HCT116 (cell line): ENCODE measurements around the gene KIF5A. TPM values are rescaled to one million over a fixed set of nuclear protein-coding genes. Genes with fewer than 3 reads are reported as not detected.

Source experiments
- ATAC-seq: fragments of 200-7000 bp; cut with Tn5 transposase; 2 replicates; pipeline ENCODE4 v1.9.1; 2020; ENCODE audit warnings: mild to moderate bottlenecking, moderate library complexity
- BruUV-seq: library from RNA; stranded (reverse); fragments of 400-500 nt; replicated peaks from 2 replicates; lab custom pipeline; 2021; lab: Mats Ljungman, UMichigan
- CTCF ChIA-PET: fragments of 300-600 bp; sonication (Branson Sonifier 250); formaldehyde crosslinking; loops from one replicate; lab custom pipeline; 2021; ENCODE audit warnings: antibody characterized with exemption; lab: Charles Lee
- POLR2A ChIA-PET: fragments of 300-600, 350-600 bp; sonication (Branson Sonifier 250); formaldehyde crosslinking; loops from one replicate; lab custom pipeline; 2021; ENCODE audit warnings: antibody characterized with exemption; lab: Charles Lee
- RAD21 ChIA-PET, 2 experiments: fragments of 300-600 bp; sonication (Branson Sonifier 250); formaldehyde crosslinking; loops; one replicate each; lab custom pipeline; 2023; ENCODE audit warnings: low total read pairs in 2 of 2; ENCODE audit not compliant: uncharacterized antibody in 2 of 2, unreplicated experiment in 2 of 2, low non-redundant PET in 1 of 2; lab: Charles Lee
- DNase-seq: peaks from one replicate; pipeline ENCODE4 v3.0.0-alpha.2; 2010; ENCODE audit warnings: low read depth, low spot score
- H2AFZ ChIP-seq: fragments of 200-600 bp; shearing (Covaris generic), sonication (generic); 2 replicates; pipeline ENCODE4 v1.6.1; 2017; ENCODE audit warnings: low read depth, mixed run types, mixed read lengths, antibody characterized with exemption, low read length; ENCODE audit not compliant: poor library complexity, severe bottlenecking
- H3K27ac ChIP-seq: 2 replicates; pipeline ENCODE4 v1.5.1; 2012; ENCODE audit warnings: low read depth, low read length
- H3K27me3 ChIP-seq: fragments of 200-600 bp; sonication (generic); 2 replicates; pipeline ENCODE4 v1.6.1; 2016; ENCODE audit warnings: mixed run types, low read length, mixed read lengths; ENCODE audit not compliant: insufficient read depth
- H3K36me3 ChIP-seq, 2 experiments: fragments of 200-500 bp in 1 of 2; fragments of 200-600 bp in 1 of 2; sonication (Bioruptor generic) in 1 of 2; sonication (generic) in 1 of 2; 2 replicates each; pipeline versions ENCODE4 v1.5.1 to v1.6.1; 2014 to 2016; ENCODE audit warnings: low read length in 2 of 2, inconsistent platforms in 1 of 2, mixed read lengths in 1 of 2, mixed run types in 1 of 2; ENCODE audit not compliant: insufficient read depth in 2 of 2, control insufficient read depth in 1 of 2
- H3K4me1 ChIP-seq, 2 experiments: fragments of 200-600 bp in 1 of 2; sonication (generic) in 1 of 2; 2 replicates each; pipeline versions ENCODE4 v1.5.1 to v1.6.1; 2012 to 2017; ENCODE audit warnings: low read length in 2 of 2, inconsistent platforms in 1 of 2, mild to moderate bottlenecking in 1 of 2, mixed read lengths in 1 of 2, mixed run types in 1 of 2, moderate library complexity in 1 of 2; ENCODE audit not compliant: insufficient read depth in 2 of 2, control insufficient read depth in 1 of 2
- H3K4me2 ChIP-seq: fragments of 200-600 bp; sonication (generic); 2 replicates; pipeline ENCODE4 v1.6.1; 2017; ENCODE audit warnings: mixed run types, low read length, mixed read lengths
- H3K4me3 ChIP-seq, 2 experiments: fragments of 200-600 bp in 1 of 2; sonication (generic) in 1 of 2; replicated peaks in 1 of 2; 2 replicates each; pipeline ENCODE4 v1.5.1; 2011 to 2016; ENCODE audit warnings: low read length in 2 of 2, control low read depth in 1 of 2, low read depth in 1 of 2, mild to moderate bottlenecking in 1 of 2, mixed read lengths in 1 of 2, mixed run types in 1 of 2
- H3K79me2 ChIP-seq: fragments of 200-600 bp; sonication (generic); 2 replicates; pipeline ENCODE4 v1.6.1; 2017; ENCODE audit warnings: mild to moderate bottlenecking, mixed run types, low read length, moderate library complexity, mixed read lengths; ENCODE audit not compliant: insufficient read depth
- H3K9ac ChIP-seq: fragments of 200-600 bp; sonication (generic); 2 replicates; pipeline ENCODE4 v1.6.1; 2016; ENCODE audit warnings: low read length, mixed read lengths
- H3K9me2 ChIP-seq: fragments of 200-600 bp; sonication (generic), shearing (Covaris generic); 2 replicates; pipeline ENCODE4 v1.6.1; 2017; ENCODE audit warnings: mixed run types, mild to moderate bottlenecking, moderate library complexity; ENCODE audit not compliant: insufficient read depth
- H3K9me3 ChIP-seq, 2 experiments: fragments of 200-500 bp in 1 of 2; fragments of 200-600 bp in 1 of 2; sonication (Bioruptor generic) in 1 of 2; sonication (generic) in 1 of 2; 2 replicates each; pipeline ENCODE4 v1.6.1; 2014 to 2017; ENCODE audit warnings: low read length in 2 of 2, mixed read lengths in 2 of 2, inconsistent platforms in 1 of 2, low read depth in 1 of 2, mild to moderate bottlenecking in 1 of 2, mixed run types in 1 of 2, moderate library complexity in 1 of 2; ENCODE audit not compliant: control insufficient read depth in 1 of 2, insufficient read depth in 1 of 2
- H4K20me1 ChIP-seq: fragments of 200-600 bp; sonication (generic), shearing (Covaris generic); 2 replicates; pipeline ENCODE4 v1.6.1; 2017; ENCODE audit warnings: mixed run types, mild to moderate bottlenecking, moderate library complexity; ENCODE audit not compliant: insufficient read depth
- CBX3 ChIP-seq: IDR thresholded peaks from 2 replicates; pipeline ENCODE4 v1.6.1; 2012; ENCODE audit warnings: low read depth
- CEBPB ChIP-seq: IDR thresholded peaks from 2 replicates; pipeline ENCODE4 v1.6.1; 2012; ENCODE audit warnings: low read depth
- EGR1 ChIP-seq: IDR thresholded peaks from 2 replicates; pipeline ENCODE4 v1.6.1; 2012; ENCODE audit warnings: low read depth
- ELF1 ChIP-seq: IDR thresholded peaks from 2 replicates; pipeline ENCODE4 v1.6.1; 2012; ENCODE audit warnings: low read depth, borderline replicate concordance
- EZH2phosphoT487 ChIP-seq: fragments of 200-600 bp; IDR thresholded peaks from 2 replicates; pipeline ENCODE4 v1.6.1; 2018; ENCODE audit warnings: antibody characterized with exemption, borderline replicate concordance
- JUND ChIP-seq: IDR thresholded peaks from 2 replicates; pipeline ENCODE4 v1.6.1; 2012
- RAD21 ChIP-seq: IDR thresholded peaks from 2 replicates; pipeline ENCODE4 v1.6.1; 2012; ENCODE audit warnings: low read depth, mild to moderate bottlenecking
- SIN3A ChIP-seq: IDR thresholded peaks from 2 replicates; pipeline ENCODE4 v1.6.1; 2012; ENCODE audit warnings: low read depth
- YY1 ChIP-seq: IDR thresholded peaks from 2 replicates; pipeline ENCODE4 v1.6.1; 2011; ENCODE audit warnings: low read length, low read depth, moderate library complexity, mild to moderate bottlenecking; ENCODE audit not compliant: insufficient replicate concordance; ENCODE audit errors: extremely low read depth
- ZNF274 ChIP-seq: fragments of 200-500 bp; sonication (Bioruptor generic); IDR thresholded peaks from 2 replicates; pipeline ENCODE4 v1.6.1; 2014; ENCODE audit warnings: mild to moderate bottlenecking, low read depth, low read length, inconsistent platforms
- intact Hi-C: fragments of 100-400 bp; cut with micrococcal nuclease; formaldehyde crosslinking; loops from 2 replicates; pipeline ENCODE4 v1.10.0; 2022
- total RNA-seq: library from RNA; stranded (reverse); gene quantifications from one replicate; pipeline ENCODE4 v1.2.1, GENCODE V29; 2021; ENCODE audit not compliant: unreplicated experiment

The KIF5A gene
- total RNA-seq, 1 experiment from 2014 or later, result 5.2 TPM

- Histone ChIP-seq H3K9ac (no peak overlapping the region), H3K27me3 (no peaks in the 10 kb centered on the region), H2AFZ (no peak overlapping the region), H3K36me3 (peaks cover 0 to 14% of the 10 kb centered on the region in 2 experiments; a peak in 2 of 4 replicates), H3K9me2 (no peaks in the 10 kb centered on the region), H3K4me1 (peaks cover 12 to 21% of the 10 kb centered on the region in 2 experiments), H3K4me2 (no peak overlapping the region), H3K4me3 (no peak overlapping the region), H3K79me2 (peaks cover 13% of the 10 kb centered on the region), H4K20me1 (no peaks in the 10 kb centered on the region), H3K27ac (no peak overlapping the region), H3K9me3 (no peaks in the 10 kb centered on the region)
- BruUV-seq, result no TSS peak
- DNase-seq, result no peak
- ChIA-PET RAD21 (no interaction called here), POLR2A (no interaction called here), CTCF (no interaction called here)
- ATAC-seq, result no peak
- TF ChIP-seq SIN3A, result no peak
- no peak for TF ChIP-seq EZH2phosphoT487
- no peak for TF ChIP-seq YY1
- intact Hi-C loops, result no loop called here
Observed at GRCh38 chr12:57629897-57630471, 80.1 kb downstream of the KIF5A start.

- Histone ChIP-seq H3K4me2 (peak overlapping the region; percentile 92; the same call in 1 of the 2 replicates), H4K20me1 (no peaks in the 10 kb centered on the region), H3K27ac (no peak overlapping the region), H3K9ac (no peak overlapping the region), H3K4me3 (no peak overlapping the region), H3K9me2 (no peaks in the 10 kb centered on the region), H3K27me3 (no peaks in the 10 kb centered on the region), H3K4me1 (peaks cover 12 to 21% of the 10 kb centered on the region in 2 experiments), H3K9me3 (no peaks in the 10 kb centered on the region), H3K36me3 (peaks cover 0 to 14% of the 10 kb centered on the region in 2 experiments; a peak in 2 of 4 replicates), H2AFZ (no peak overlapping the region), H3K79me2 (peaks cover 13% of the 10 kb centered on the region)
- DNase-seq (no peak), ATAC-seq (no peak)
- intact Hi-C loops, result no loop called here
- BruUV-seq, result no TSS peak
- ChIA-PET CTCF (no interaction called here), POLR2A (no interaction called here), RAD21 (no interaction called here)
- TF ChIP-seq EZH2phosphoT487 (no peak), EGR1 (no peak), ELF1 (no peak), RAD21 (no peak), CEBPB (no peak), SIN3A (no peak), JUND (no peak), ZNF274 (no peak), CBX3 (no peak)
Observed at GRCh38 chr12:57630891-57631433, 81.1 kb downstream of the KIF5A start.
